ENCODE data around the gene CERS4.
"Not testable (repeated sequence)": the region's sequence is repeated elsewhere in the genome, so short reads cannot be mapped to it uniquely, and the experiment has no call there.

Gene CERS4

DNA sequence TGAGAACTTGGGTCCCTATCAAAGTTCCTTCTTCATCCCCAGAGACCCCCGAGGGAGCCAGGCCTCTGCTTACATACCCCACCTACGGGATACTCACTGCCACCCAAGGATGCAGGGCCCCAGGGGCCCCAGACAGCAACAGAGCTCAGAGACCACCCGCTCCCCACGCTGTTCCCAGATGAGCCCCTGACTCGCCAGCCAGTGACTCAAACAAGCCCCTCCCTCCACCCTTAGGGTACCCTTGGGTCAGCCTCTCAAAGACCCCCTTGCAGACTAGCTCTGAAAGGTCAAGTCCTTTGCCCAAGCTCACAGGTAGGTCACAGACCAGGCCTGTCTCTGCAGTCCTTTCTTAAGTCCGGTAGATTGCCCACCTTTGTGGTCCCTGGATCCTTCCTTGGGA lies 53.3 kb downstream of the CERS4 start:
- H3K4me1 ChIP-seq (ENCODE audit: control insufficient read depth in 1 of 2, insufficient read depth in 2 of 2, low read length in 2 of 2), result no peaks in the 10 kb centered on the region
- peaks cover 0 to 6% of the 10 kb centered on the region in 2 donors for H3K36me3 ChIP-seq (ENCODE audit: control insufficient read depth in 1 of 2, insufficient read depth in 2 of 2, low read length in 2 of 2)
- H3K27ac ChIP-seq (ENCODE audit: low read depth, low read length), result no peak overlapping the region
- no peaks in the 10 kb centered on the region for H3K9me3 ChIP-seq (ENCODE audit: control insufficient read depth in 1 of 2, low read length in 2 of 2)
- no peak overlapping the region for H3K4me3 ChIP-seq (ENCODE audit: low read depth in 1 of 2, low read length in 2 of 2)
- H3K9ac ChIP-seq (ENCODE audit: low read depth in 1 of 2, low read length in 2 of 2), result no peak overlapping the region
- H3K27me3 ChIP-seq (ENCODE audit: control insufficient read depth in 1 of 2, insufficient read depth in 2 of 2, low read length in 2 of 2), result no peaks in the 10 kb centered on the region

DNA sequence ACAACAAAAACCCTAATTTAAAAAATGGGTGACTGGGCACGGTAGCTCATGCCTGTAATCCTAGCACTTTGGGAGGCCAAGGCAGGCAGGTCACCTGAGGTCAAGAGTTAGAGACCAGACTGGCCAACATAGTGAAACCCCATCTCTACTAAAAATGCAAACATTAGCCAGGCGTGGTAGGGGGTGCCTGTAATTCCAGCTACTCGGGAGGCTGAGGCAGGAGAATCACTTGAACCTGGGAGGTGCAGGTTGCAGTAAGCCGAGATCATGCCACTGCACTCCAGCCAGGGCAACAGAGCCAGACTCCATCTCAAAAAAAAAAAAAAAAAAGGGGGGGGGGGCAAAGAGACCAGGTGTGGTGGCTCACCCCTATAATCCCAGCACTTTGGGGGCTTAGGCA lies 55.1 kb downstream of the CERS4 start:
- not testable (repeated sequence) for H3K9ac ChIP-seq (ENCODE audit: low read depth in 1 of 2, low read length in 2 of 2); H3K4me3 ChIP-seq (ENCODE audit: low read depth in 1 of 2, low read length in 2 of 2); H3K4me1 ChIP-seq (ENCODE audit: control insufficient read depth in 1 of 2, insufficient read depth in 2 of 2, low read length in 2 of 2); H3K9me3 ChIP-seq (ENCODE audit: control insufficient read depth in 1 of 2, low read length in 2 of 2); H3K36me3 ChIP-seq (ENCODE audit: control insufficient read depth in 1 of 2, insufficient read depth in 2 of 2, low read length in 2 of 2); H3K27me3 ChIP-seq (ENCODE audit: control insufficient read depth in 1 of 2, insufficient read depth in 2 of 2, low read length in 2 of 2); H3K27ac ChIP-seq (ENCODE audit: low read depth, low read length)

DNA sequence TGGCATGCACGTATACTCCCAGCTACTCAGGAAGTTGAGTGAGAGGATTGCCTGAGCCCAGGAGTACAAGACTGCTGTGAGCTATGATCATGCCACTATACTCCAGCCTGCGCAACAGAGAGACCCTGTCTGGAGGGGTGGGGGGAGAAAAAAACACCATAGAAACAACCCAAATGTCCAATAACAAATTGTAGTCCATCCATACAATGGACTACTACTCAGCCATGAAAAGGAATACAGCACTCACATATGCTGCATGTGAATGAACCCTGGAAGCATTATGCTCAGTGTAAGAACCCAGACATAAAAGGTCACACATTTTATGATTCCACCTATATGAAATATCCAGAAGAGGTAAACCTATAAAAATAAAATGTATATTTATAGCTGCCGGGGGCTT lies 56.7 kb downstream of the CERS4 start:
- H3K27me3 ChIP-seq (ENCODE audit: control insufficient read depth in 1 of 2, insufficient read depth in 2 of 2, low read length in 2 of 2), result no peaks in the 10 kb centered on the region
- H3K36me3 ChIP-seq (ENCODE audit: control insufficient read depth in 1 of 2, insufficient read depth in 2 of 2, low read length in 2 of 2), result no peaks in the 10 kb centered on the region
- H3K9ac ChIP-seq (ENCODE audit: low read depth in 1 of 2, low read length in 2 of 2), result no peak overlapping the region
- H3K4me3 ChIP-seq (ENCODE audit: low read depth in 1 of 2, low read length in 2 of 2), result no peak overlapping the region
- no peak overlapping the region for H3K27ac ChIP-seq (ENCODE audit: low read depth, low read length)
- H3K4me1 ChIP-seq (ENCODE audit: control insufficient read depth in 1 of 2, insufficient read depth in 2 of 2, low read length in 2 of 2), result peaks cover 6% of the 10 kb centered on the region in 2 donors
- H3K9me3 ChIP-seq (ENCODE audit: control insufficient read depth in 1 of 2, low read length in 2 of 2), result no peaks in the 10 kb centered on the region

DNA sequence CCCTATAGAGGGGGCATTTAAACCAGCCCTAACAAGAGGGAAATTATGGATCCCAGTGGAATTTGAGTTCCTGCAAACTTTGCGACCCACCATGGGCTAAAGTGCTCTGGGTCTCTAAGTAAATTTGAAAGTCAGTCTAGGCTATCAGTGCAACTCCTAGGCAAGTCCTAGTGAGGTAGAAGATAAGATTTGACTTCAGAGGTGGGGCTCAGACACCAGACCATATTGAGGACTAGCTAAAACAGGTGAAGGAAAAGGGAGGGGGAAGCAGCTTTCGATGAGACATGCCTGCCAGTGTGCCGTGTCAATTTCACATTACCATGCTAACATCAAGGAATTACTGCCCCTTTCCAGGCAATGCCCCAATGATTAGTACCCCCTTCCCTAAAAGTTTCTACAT lies 60.6 kb downstream of the CERS4 start:
- Histone ChIP-seq H3K27me3 (ENCODE audit: control insufficient read depth in 1 of 2, insufficient read depth in 2 of 2, low read length in 2 of 2) (no peaks in the 10 kb centered on the region), H3K9me3 (ENCODE audit: control insufficient read depth in 1 of 2, low read length in 2 of 2) (no peaks in the 10 kb centered on the region), H3K27ac (ENCODE audit: low read depth, low read length) (no peak overlapping the region), H3K4me1 (ENCODE audit: control insufficient read depth in 1 of 2, insufficient read depth in 2 of 2, low read length in 2 of 2) (peaks cover 6% of the 10 kb centered on the region in 2 donors), H3K9ac (ENCODE audit: low read depth in 1 of 2, low read length in 2 of 2) (no peak overlapping the region), H3K4me3 (ENCODE audit: low read depth in 1 of 2, low read length in 2 of 2) (no peak overlapping the region), H3K36me3 (ENCODE audit: control insufficient read depth in 1 of 2, insufficient read depth in 2 of 2, low read length in 2 of 2) (no peaks in the 10 kb centered on the region)

DNA sequence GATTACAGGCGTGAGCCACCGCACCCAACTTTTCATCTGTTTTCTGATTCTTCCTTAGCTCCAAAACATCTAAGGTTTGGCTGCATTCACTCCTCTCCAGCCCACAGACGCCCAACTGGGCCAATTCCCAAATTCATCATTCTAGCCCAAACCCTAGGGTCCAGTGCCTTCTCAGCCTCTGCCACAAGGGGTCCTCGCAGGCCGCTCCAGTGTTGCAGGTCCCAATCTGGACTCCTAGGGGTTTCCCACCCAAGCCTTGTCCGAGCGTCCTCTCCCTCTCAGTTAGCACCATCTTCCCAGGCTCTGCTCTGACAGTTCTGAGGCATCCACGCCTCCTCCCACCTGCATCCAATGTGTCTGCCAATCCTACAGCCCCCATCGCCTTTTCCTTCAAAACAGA lies 67.3 kb downstream of the CERS4 start:
- H3K27me3 ChIP-seq (ENCODE audit: control insufficient read depth in 1 of 2, insufficient read depth in 2 of 2, low read length in 2 of 2); H3K27ac ChIP-seq (ENCODE audit: low read depth, low read length); H3K9ac ChIP-seq (ENCODE audit: low read depth in 1 of 2, low read length in 2 of 2); H3K4me3 ChIP-seq (ENCODE audit: low read depth in 1 of 2, low read length in 2 of 2); H3K36me3 ChIP-seq (ENCODE audit: control insufficient read depth in 1 of 2, insufficient read depth in 2 of 2, low read length in 2 of 2); H3K9me3 ChIP-seq (ENCODE audit: control insufficient read depth in 1 of 2, low read length in 2 of 2); H3K4me1 ChIP-seq (ENCODE audit: control insufficient read depth in 1 of 2, insufficient read depth in 2 of 2, low read length in 2 of 2): not testable (repeated sequence)

DNA sequence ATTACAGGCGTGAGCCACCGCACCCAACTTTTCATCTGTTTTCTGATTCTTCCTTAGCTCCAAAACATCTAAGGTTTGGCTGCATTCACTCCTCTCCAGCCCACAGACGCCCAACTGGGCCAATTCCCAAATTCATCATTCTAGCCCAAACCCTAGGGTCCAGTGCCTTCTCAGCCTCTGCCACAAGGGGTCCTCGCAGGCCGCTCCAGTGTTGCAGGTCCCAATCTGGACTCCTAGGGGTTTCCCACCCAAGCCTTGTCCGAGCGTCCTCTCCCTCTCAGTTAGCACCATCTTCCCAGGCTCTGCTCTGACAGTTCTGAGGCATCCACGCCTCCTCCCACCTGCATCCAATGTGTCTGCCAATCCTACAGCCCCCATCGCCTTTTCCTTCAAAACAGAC lies 82.2 kb downstream of the CERS4 start:
- H3K9ac ChIP-seq (ENCODE audit: low read depth in 1 of 2, low read length in 2 of 2); H3K27me3 ChIP-seq (ENCODE audit: control insufficient read depth in 1 of 2, insufficient read depth in 2 of 2, low read length in 2 of 2); H3K9me3 ChIP-seq (ENCODE audit: control insufficient read depth in 1 of 2, low read length in 2 of 2); H3K36me3 ChIP-seq (ENCODE audit: control insufficient read depth in 1 of 2, insufficient read depth in 2 of 2, low read length in 2 of 2); H3K4me1 ChIP-seq (ENCODE audit: control insufficient read depth in 1 of 2, insufficient read depth in 2 of 2, low read length in 2 of 2); H3K4me3 ChIP-seq (ENCODE audit: low read depth in 1 of 2, low read length in 2 of 2); H3K27ac ChIP-seq (ENCODE audit: low read depth, low read length): not testable (repeated sequence)

DNA sequence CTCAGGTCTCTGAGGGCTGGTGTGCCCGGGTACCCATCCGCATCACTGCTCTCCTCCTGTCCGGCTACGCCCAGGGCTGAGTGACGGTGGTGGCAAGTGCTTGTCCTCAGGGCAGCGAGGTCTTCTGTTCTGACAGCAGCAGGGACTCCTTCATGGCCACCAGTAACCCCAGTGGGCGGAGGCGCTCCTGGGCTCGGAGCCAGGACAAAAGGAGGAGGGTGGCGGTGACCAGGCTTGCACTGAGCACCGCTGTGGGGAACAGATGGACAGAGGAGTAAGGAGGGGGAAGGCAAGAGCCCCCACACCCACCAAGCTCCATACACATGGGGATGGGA lies 93.2 kb downstream of the CERS4 start:
- Histone ChIP-seq H3K27ac (ENCODE audit: low read depth, low read length) (no peak overlapping the region), H3K9ac (ENCODE audit: low read depth in 1 of 2, low read length in 2 of 2) (no peak overlapping the region), H3K4me1 (ENCODE audit: control insufficient read depth in 1 of 2, insufficient read depth in 2 of 2, low read length in 2 of 2) (peaks cover 9 to 14% of the 10 kb centered on the region in 2 donors), H3K9me3 (ENCODE audit: control insufficient read depth in 1 of 2, low read length in 2 of 2) (no peaks in the 10 kb centered on the region), H3K27me3 (ENCODE audit: control insufficient read depth in 1 of 2, insufficient read depth in 2 of 2, low read length in 2 of 2) (no peaks in the 10 kb centered on the region), H3K36me3 (ENCODE audit: control insufficient read depth in 1 of 2, insufficient read depth in 2 of 2, low read length in 2 of 2) (peaks cover 0 to 3% of the 10 kb centered on the region in 2 donors), H3K4me3 (ENCODE audit: low read depth in 1 of 2, low read length in 2 of 2) (no peak overlapping the region)

DNA sequence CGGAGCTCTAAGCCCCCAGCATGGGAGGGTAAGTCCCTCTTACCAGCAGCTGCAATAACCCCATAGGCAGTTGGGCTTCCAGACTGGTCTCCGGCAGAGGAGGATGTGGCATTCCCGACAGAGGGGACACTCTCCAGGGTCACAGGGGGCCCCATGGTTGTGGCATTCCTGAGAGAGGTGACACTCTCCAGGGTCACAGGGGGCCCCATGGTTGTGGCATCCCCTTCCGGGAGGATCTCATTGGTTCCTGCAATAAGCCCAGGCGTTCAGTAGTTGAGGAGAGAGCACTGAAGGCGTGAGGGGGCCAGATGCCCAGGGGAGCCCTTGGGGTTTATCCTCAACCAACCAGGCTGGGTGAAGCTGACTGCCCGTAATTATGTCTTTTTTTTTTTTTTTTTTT lies 93.6 kb downstream of the CERS4 start:
- Histone ChIP-seq H3K27me3 (ENCODE audit: control insufficient read depth in 1 of 2, insufficient read depth in 2 of 2, low read length in 2 of 2) (no peaks in the 10 kb centered on the region), H3K9ac (ENCODE audit: low read depth in 1 of 2, low read length in 2 of 2) (no peak overlapping the region), H3K4me3 (ENCODE audit: low read depth in 1 of 2, low read length in 2 of 2) (no peak overlapping the region), H3K27ac (ENCODE audit: low read depth, low read length) (no peak overlapping the region), H3K9me3 (ENCODE audit: control insufficient read depth in 1 of 2, low read length in 2 of 2) (no peaks in the 10 kb centered on the region), H3K4me1 (ENCODE audit: control insufficient read depth in 1 of 2, insufficient read depth in 2 of 2, low read length in 2 of 2) (peaks cover 13 to 18% of the 10 kb centered on the region in 2 donors), H3K36me3 (ENCODE audit: control insufficient read depth in 1 of 2, insufficient read depth in 2 of 2, low read length in 2 of 2) (peaks cover 0 to 3% of the 10 kb centered on the region in 2 donors)

DNA sequence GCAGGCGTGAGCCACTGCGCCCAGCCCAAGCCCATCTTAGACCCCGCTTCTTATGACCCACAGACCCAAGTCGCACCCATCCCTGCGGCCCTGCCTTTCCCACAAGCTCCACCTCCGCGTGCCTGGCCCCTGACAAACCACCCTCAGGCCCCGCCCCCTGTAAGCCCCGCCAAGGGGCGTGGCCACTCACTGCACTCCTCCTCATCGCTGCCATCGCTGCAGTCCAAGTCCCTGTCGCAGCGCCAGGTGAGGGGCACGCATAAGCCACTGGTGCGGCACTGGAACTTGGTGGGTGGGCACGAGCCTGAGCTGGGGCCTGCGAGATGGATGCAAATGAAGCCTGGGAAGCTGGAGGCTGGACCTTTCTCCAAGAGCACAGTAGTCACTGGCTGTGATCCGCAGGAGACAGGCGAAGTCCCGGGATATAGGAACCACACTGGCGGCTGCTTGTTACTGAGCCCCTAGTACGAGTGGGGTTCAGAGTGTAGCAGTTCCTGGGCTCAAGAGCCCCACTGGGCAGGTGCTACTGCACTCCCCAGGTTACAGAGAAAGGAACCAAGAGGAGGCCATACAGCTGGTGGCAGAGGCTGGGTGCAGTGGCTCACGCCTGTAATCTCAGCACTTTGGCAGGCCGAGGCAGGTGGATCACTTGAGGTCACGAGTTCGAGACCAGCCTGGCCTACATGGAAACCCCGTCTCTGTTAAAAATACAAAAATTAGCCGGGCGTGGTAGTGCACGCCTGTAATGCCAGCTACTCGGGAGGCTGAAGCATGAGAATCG lies 95.9 kb downstream of the CERS4 start:
- Histone ChIP-seq H3K9me3 (ENCODE audit: control insufficient read depth in 1 of 2, low read length in 2 of 2) (no peaks in the 10 kb centered on the region), H3K4me3 (ENCODE audit: low read depth in 1 of 2, low read length in 2 of 2) (no peak overlapping the region), H3K27ac (ENCODE audit: low read depth, low read length) (no peak overlapping the region), H3K4me1 (ENCODE audit: control insufficient read depth in 1 of 2, insufficient read depth in 2 of 2, low read length in 2 of 2) (peaks cover 15 to 31% of the 10 kb centered on the region in 2 donors), H3K27me3 (ENCODE audit: control insufficient read depth in 1 of 2, insufficient read depth in 2 of 2, low read length in 2 of 2) (no peaks in the 10 kb centered on the region), H3K9ac (ENCODE audit: low read depth in 1 of 2, low read length in 2 of 2) (no peak overlapping the region), H3K36me3 (ENCODE audit: control insufficient read depth in 1 of 2, insufficient read depth in 2 of 2, low read length in 2 of 2) (peaks cover 0 to 8% of the 10 kb centered on the region in 2 donors)

DNA sequence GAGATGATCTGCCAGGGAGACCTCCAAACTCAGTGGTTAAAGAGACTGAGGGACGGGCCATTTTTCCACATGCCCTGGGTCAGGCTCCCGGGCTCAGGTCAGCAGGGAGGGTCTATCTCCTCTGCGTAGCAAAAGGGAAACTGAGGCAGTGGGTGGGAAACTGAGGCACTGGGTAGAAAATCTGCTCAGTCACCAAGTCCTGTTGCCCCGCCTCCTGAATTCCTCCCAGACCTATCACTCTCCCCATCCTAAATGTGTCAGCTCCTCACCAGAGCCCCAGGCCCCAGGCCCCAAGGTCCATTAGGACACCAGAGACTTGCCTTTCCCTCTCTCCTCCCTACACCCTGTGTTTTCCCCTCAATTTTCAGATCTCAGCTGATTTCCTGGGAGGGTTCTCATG lies 96.6 kb downstream of the CERS4 start:
- Histone ChIP-seq H3K36me3 (ENCODE audit: control insufficient read depth in 1 of 2, insufficient read depth in 2 of 2, low read length in 2 of 2) (peaks cover 1 to 13% of the 10 kb centered on the region in 2 donors), H3K4me1 (ENCODE audit: control insufficient read depth in 1 of 2, insufficient read depth in 2 of 2, low read length in 2 of 2) (peaks cover 15 to 31% of the 10 kb centered on the region in 2 donors), H3K9me3 (ENCODE audit: control insufficient read depth in 1 of 2, low read length in 2 of 2) (no peaks in the 10 kb centered on the region), H3K9ac (ENCODE audit: low read depth in 1 of 2, low read length in 2 of 2) (no peak overlapping the region), H3K4me3 (ENCODE audit: low read depth in 1 of 2, low read length in 2 of 2) (no peak overlapping the region), H3K27ac (ENCODE audit: low read depth, low read length) (no peak overlapping the region), H3K27me3 (ENCODE audit: control insufficient read depth in 1 of 2, insufficient read depth in 2 of 2, low read length in 2 of 2) (no peaks in the 10 kb centered on the region)

All from duodenal mucosa (tissue), 2 donors.